ENCODE data around the gene SCIMP. TPM values are rescaled to one million over a fixed set of nuclear protein-coding genes. Genes with fewer than 3 reads are reported as not detected.

SCIMP gene
- total RNA-seq, 1 experiment from 2014 or later = not detected

GRCh38 chr17:5257124-5257523 is 22.5 kb upstream of the SCIMP start:
- no peaks in the 10 kb centered on the region for H3K27me3 ChIP-seq (ENCODE audit: insufficient read depth, low read length)
- no peak overlapping the region for H3K27ac ChIP-seq (ENCODE audit: low read depth, low read length)
- no peak overlapping the region for H3K9ac ChIP-seq (ENCODE audit: low read length)
- H3K79me2 ChIP-seq (ENCODE audit: insufficient read depth, low read length) = no peaks in the 10 kb centered on the region
- H3K4me2 ChIP-seq (ENCODE audit: low read length) = no peak overlapping the region
- H4K20me1 ChIP-seq (ENCODE audit: insufficient read depth) = no peaks in the 10 kb centered on the region
- H3K9me2 ChIP-seq (ENCODE audit: insufficient read depth) = no peaks in the 10 kb centered on the region
- no peak for ATAC-seq
- no peaks in the 10 kb centered on the region for H3K36me3 ChIP-seq (ENCODE audit: control insufficient read depth in 1 of 2, insufficient read depth in 2 of 2, low read length in 2 of 2)
- H3K4me3 ChIP-seq (replicated peaks in 1 of 2; ENCODE audit: low read depth in 1 of 2, low read length in 2 of 2) = no peak overlapping the region
- DNase-seq (ENCODE audit: low read depth, low spot score) = no peak
- H2AFZ ChIP-seq (ENCODE audit: low read depth, low read length, poor library complexity, severe bottlenecking) = no peak overlapping the region
- ChIA-PET POLR2A (no interaction called here), CTCF (interaction anchor here (0.7 kb wide), 1 partner anchor 19 kb away, joined by 3 read pairs; no protein-coding TSS in a partner anchor), RAD21 (ENCODE audit: low non-redundant PET in 1 of 2, low total read pairs in 2 of 2, uncharacterized antibody in 2 of 2, unreplicated experiment in 2 of 2) (no interaction called here)
- peaks cover 0 to 2% of the 10 kb centered on the region in 2 experiments; a peak in 2 of 4 replicates for H3K4me1 ChIP-seq (ENCODE audit: control insufficient read depth in 1 of 2, insufficient read depth in 2 of 2, low read length in 2 of 2)
- H3K9me3 ChIP-seq (ENCODE audit: control insufficient read depth in 1 of 2, insufficient read depth in 1 of 2, low read depth in 1 of 2, low read length in 2 of 2) = no peaks in the 10 kb centered on the region
- no peak for TF ChIP-seq EZH2 (IDR thresholded peaks at IDR 0.05)
- no peak for TF ChIP-seq REST (IDR thresholded peaks at IDR 0.05; ENCODE audit: low read depth)
- no peak for TF ChIP-seq YY1 (IDR thresholded peaks at IDR 0.05; ENCODE audit: extremely low read depth, insufficient replicate concordance, low read depth, low read length)
- TF ChIP-seq EZH2phosphoT487 (IDR thresholded peaks at IDR 0.05; ENCODE audit: borderline replicate concordance) = no peak
- no peak for TF ChIP-seq POLR2AphosphoS5 (IDR thresholded peaks at IDR 0.05; ENCODE audit: low read depth, low read length)
- TF ChIP-seq SRF (IDR thresholded peaks at IDR 0.05; ENCODE audit: low read depth) = no peak
- no peak for TF ChIP-seq JUND (IDR thresholded peaks at IDR 0.05)
- TF ChIP-seq EGR1 (IDR thresholded peaks at IDR 0.05; ENCODE audit: low read depth) = no peak
- TF ChIP-seq ELF1 (IDR thresholded peaks at IDR 0.05; ENCODE audit: borderline replicate concordance, low read depth) = no peak
- no peak for TF ChIP-seq ZNF274 (IDR thresholded peaks at IDR 0.05; ENCODE audit: low read depth, low read length)
- no peak for TF ChIP-seq ZFX (IDR thresholded peaks at IDR 0.05)
- TF ChIP-seq ZBTB33 (IDR thresholded peaks at IDR 0.05; ENCODE audit: extremely low read depth, insufficient replicate concordance, low read length) = no peak
- TF ChIP-seq POLR2A (IDR thresholded peaks at IDR 0.05; ENCODE audit: borderline replicate concordance, extremely low read depth, insufficient read depth, insufficient read length) = no peak
- no peak for TF ChIP-seq RAD21 (IDR thresholded peaks at IDR 0.05; ENCODE audit: low read depth)
- intact Hi-C loops (cut with micrococcal nuclease) = no loop called here
- BruUV-seq (replicated peaks) = no TSS peak

Measured in HCT116 (cell line).